Activated CD8-positive, alpha-beta memory T cell treated with anti-CD3 and anti-CD28 coated beads, Interleukin-2, amount 50 U/mL, for 1 hour (primary cell): ENCODE results near the gene LCE7A.
A peak's percentile ranks its signal among the peaks of the same experiment; 100 is the strongest.

ENCODE experiments used
- DNase-seq: peaks from one replicate; pipeline ENCODE4 v3.0.0-alpha.2; 2020; ENCODE audit errors: extremely low read depth

Gene LCE7A, protein sequence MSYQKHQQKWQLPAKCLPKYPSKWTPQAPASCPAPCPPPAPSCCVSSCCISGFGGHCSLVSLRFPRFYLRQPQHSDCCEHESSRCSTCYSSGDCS

DNA sequence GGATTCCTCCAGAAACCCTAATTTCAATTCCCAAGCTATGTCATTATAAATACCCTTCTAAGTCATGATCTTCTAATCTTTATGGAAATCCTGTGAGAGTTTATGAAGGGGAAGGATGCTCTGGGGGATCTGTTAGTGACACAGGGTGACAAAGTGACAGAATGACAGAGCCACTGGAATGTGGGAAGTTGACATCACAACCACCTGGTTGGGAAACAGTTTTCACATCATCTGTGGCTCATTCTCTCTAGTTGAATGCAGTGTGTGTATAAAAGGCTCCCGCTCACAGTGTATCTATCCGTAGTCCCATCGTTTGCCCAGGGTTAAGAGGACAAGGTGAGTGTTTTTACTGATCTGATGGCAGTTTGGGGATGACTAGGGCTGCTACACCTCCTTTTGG lies at the start of gene LCE7A:
Gene LCE7A, plus strand, starts transcription at position 301 of the 400 bp plus-strand sequence. CDS start 702 bp downstream, outside the sequence.
- DNase-seq, result no peak

DNA sequence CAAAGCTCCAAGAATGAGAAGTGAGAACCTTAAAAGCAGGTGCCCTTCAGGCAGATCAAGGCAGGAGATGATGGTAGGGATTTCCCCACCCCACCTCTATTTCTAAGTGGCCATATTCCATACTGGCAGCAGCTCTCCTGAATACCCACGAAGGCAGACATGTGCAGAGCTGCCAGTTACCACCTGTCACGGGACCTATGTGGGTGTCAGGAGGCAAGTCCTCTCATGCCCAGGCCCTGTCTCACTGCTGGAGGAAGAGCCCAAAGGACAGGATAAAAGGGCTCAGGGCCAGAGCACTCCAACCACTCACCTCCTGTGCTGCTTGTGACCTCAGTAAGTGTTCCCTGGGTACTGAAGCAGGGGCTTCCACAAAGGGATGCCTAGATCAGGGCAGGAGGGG lies 48.7 kb upstream of the LCE7A start:
- no peak for DNase-seq

DNA sequence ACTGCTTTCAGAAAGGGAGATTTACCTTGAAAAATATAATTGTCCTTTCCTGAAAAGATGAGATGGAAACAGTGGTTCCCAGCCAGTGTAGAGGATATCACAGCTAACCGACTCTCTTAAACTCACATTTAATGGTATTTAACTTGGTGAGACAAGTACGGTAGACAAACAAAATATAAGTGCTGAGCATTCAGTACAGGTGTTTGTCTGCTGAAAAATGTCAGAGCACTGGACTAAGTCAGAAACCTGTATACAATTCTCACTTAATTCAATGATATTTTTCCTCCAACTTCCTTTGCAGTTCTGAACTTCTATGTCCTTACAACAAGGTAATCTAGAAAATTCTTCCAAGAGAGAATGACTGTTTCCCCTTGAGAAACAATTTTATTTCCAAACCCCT lies 48.1 kb upstream of the LCE7A start, which contains the start of gene LCE1B:
Gene LCE1B, plus strand, starts transcription at position 301 of the 400 bp plus-strand sequence. CDS start 476 bp downstream, outside the sequence.
- no peak for DNase-seq

DNA sequence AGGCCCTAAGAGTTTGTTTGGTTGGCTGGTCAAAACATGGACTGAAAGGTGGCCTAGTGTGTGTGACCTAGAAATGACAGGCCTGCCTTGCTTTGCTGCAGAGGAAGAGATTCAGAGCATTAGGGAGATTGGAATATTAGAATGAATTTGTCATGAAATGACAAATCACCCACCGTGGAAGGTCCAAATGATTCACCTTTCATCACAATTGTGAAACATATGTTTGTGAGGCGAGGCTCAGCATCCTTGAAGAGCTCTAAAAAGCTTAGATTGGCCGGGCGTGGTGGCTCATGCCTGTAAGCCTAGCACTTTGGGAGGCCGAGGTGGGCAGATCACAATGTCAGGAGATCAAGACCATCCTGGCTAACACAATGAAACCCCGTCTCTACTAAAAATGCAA lies 42.5 kb upstream of the LCE7A start:
- DNase-seq, result no peak

DNA sequence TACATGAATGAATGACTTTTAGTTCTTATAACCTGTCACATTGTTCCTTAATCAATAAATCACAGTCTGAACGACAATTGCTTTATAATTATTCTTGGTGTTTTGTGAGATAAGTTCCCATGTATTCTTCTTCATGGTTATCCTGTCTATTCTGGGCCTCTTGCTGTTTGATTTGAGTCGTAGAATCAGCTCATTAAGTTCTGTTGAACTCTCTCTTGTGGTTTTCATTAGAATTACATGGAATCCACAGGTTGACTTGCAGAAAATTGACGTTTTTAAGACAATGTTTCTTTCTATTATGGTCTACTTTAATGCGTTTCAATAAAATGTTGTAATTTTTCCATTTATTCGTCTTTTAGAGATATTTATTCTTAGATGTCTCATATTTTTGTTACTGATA lies 36.5 kb upstream of the LCE7A start:
- DNase-seq, result no peak

DNA sequence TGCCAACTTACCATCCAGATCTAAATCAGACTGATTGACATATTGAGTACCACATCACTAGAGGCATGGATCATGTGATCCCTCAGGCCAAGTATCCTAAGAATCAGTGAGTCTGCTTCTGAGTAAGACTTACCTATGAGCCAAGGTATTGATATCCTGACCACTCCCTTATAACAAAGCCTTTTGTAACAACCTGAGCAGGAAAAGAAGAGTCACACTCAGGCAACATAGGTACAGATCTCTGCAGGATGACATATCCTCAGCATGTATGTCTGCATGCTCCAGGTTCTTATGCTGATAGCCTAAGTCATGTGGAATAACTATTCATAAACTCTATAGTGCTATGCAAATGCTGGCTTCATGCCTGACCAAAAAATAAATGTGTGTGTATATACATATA lies 34.8 kb upstream of the LCE7A start:
- no peak for DNase-seq

DNA sequence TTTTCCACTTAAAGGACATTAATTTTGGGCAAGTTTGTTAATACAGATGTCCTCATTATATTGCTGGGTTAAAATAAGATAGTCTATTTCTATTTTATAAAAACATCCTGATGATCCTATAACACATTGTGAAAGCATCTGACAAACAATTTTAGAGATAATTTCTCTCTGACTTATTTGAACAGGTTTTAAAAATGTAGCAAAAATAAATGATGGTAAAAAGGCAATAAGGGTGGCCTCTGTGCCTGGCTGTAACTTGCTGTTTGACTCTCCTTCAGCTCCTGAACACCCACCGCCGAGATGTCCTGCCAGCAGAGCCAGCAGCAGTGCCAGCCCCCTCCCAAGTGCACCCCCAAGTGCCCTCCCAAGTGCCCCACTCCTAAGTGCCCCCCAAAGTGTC lies 32.6 kb upstream of the LCE7A start, which contains the start of gene LCE1A:
Gene LCE1A, plus strand, starts transcription at position 301 of the 400 bp plus-strand sequence. Its CDS starts 0 bp downstream, at position 301.
- DNase-seq, result no peak

DNA sequence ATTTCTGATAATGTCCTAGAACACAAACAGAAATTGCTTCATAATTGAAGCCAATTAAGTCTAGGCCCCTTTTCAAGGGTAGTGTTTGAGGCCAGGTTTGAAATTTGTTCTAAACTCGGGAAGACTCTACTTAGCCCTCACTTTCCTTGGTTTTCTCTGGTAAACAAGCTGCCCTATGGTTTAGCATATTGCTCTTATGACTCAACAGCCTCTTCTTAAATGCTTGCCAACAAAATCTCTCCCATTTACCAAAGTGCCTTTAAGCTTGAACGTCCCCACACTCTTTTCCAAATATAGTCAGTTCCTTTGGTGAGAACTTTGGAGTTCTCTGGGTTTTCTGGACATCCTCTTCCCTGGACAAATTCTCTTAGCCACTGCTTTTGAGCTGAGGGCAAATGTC lies 22.9 kb upstream of the LCE7A start:
- DNase-seq, result no peak

DNA sequence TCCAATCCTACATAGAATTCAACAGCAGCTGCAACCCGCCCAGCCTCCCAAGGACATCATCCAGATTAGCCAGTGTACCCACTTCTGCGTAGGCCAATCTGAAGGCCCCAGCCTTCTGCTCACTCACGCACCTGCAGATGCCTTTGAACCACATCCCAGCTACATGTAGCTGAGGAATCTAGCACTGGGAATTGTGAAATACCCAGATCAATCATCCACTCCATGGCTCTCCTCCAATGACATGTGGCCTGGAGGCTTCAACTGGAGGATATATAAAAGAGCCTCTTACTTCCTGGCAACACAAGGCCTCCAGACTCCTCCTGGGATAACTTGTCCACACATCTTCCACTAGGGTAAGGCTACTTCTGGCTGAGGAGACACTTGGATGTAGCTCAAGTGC lies 17.2 kb upstream of the LCE7A start, which contains the start of gene LCE6A:
Gene LCE6A, plus strand, starts transcription at position 301 of the 400 bp plus-strand sequence. CDS start 665 bp downstream, outside the sequence.
- DNase-seq, result no peak

DNA sequence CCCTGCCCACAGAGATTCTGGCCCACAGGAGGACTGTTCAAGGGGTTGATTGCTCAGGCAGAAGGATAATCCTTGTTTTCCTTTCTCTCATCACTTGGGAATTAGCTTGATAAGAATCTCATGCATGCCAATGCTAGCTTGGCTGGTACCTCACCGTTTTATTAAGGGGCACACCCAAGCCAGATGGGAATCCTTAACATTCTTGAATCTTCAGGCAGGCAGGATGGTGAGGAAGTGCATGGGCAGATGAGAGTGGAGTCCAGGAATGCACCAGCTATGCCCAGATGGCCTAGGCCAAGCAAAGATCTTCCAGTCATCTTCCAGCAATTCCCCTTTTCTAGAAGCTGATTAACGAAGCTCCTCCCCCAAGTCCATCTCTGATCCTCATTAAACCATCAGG lies 4.1 kb upstream of the LCE7A start:
- no peak for DNase-seq

DNA sequence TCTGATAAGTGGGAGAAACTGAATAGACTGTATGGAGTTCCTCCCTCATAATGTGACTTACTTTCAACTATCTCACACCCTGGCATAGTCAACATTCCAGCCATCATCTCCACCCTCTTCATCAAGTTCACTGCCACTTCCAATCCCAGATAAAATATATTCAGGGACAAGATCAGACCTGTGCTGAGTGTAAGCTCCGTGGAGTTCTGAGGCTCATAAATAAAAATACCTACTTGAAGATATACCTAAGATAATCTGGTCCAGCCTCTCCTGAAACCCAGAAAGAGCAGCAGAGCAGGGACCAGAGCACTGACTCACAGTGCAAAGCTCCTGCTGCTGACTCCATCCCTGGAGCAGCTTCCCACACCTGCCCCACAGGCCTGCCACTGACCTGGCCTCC lies 1.7 kb upstream of the LCE7A start:
- no peak for DNase-seq

DNA sequence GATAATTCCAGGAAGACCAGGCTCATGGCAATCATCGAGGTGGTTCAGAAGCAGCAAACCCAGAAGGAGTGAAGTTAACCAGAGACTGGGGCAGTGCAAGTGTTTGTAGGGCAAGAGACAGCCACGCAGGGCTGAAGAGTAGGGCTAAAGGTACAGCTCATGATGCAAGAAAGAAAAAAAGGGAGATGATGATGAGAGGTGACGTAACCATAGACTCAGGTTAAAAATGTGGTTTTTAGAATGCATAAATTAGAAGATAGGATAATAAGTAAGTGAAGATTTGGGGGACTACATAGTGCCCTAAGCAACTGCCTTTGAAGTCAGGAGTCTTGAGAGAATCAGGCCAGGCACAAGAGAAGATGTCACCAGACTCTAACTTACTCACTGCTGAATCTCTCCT lies 333 bp downstream of the LCE7A start:
- DNase-seq, result no peak

DNA sequence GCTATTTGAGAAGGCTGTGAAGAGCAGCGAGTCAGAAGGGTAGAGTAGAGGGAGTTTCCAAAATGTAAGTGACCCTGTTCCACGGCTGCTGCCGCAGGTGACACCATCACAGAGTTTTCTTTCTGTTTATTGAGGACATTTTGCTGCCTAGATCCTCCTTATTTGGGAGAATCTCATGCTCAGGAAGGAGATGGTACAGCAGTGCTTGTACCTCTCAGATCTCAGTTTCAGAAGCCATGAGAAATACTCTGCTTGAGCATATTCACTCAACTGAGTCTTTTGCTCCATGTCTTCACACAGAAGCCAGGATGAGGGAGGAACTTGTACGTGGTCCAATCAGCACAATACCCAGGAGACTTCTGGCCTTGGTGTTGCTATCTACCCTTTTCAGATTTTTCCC lies 1.6 kb downstream of the LCE7A start:
- DNase-seq, result no peak

DNA sequence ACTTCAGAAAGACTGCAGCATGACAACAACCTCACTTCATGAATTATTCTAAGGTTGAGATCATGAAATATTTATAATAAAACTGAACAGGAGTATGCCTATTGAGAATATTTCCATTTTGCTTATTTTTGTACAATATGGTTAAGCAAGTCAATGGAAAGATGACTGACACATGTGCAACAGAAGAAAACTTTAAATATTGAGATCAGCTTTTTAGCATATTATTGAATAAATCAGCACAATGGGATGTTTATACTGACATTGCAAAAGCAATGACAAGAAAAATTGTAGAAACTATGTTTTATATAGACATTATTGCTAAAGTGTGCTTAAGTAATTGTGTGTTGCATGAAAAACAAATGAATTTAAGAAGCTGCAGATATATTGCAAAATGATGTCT lies 4.6 kb downstream of the LCE7A start:
- no peak for DNase-seq

DNA sequence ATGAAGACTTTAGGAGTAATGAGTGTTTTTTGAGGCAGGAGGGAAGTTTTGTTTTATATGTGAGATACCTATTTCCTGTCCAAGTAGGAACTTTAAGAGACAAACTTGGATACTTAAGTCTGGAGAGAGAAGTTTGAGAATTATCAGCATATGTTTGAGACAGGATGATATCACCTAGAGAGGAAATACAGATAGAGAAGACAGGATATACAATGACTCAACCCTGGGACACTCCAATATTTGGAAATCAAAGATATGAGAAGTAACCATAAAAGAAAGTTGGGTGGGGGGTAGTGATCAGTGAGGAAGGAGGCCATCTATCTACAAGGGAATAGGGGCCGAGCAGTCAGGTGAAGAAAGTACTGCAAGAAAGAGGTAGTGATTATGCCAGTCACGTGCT lies 6.5 kb downstream of the LCE7A start:
- DNase-seq, result no peak

DNA sequence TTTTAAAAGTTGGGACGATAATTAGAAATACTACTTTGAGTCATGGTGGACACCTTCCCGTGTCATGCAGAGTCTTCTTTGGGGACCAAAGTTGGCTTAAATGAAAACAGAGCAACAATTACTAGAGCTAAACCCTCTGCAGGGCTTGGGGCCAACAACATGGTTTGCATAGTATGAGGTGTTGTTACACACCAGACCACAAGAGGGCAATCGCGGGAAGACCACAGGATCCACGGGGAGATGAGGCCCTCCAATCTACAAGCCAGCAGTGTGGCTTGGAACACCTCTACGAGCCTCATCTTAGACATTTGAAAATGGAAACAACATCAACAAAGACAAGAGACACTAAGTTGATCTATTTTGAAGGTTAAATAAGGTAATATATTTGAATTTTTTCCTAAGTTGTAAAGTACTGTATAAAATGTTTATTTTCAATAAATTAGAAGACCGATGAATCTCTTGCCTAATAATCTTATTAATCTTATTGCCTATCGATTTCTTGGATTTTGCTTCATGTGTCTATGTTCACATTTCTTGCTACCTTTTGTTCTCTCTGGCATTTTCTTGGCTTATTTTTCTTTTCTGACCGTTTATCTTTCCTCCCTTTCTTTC lies 10.1 kb downstream of the LCE7A start:
- peak; percentile 16 for DNase-seq

DNA sequence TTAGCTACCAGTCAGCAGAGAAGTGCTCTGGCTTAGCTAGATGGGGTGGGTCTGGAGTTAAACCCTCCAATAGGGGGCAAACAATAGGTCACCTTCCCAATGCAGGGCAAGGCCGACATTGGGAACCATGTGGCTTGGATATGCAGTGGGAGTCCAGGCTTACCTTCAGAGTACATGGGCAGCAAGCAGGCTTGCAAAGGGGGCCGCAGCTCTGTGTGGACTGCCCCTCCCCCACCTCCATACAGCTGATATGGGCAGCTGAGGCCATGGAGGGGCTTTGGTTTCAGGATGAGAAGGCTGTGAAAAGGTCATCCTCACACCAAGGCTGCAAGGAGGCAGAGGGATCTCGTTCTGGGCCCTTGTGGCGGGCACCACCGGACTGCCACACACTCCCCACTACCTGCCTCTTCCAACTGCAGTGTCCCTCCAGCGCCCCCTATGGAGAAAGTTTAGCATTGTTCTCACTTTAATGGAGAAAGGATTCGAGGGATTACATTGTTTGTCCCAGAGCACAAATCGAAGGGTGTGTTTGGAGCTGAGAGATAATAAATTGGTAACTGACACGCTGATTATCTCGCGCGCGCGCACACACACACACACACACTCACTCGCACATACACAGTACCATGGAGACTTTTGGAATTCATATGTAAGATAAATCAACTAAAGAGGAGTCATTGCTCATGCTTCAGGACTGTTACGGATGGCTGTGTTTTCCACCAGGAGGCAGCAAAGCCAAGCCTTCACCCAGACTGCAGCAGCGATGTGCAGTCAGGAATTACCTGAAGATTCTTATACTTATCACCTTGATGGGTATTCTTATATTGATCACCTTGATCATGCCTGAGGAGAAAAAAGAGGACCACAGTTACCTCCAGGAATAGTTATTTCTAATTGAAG lies 11.3 kb downstream of the LCE7A start:
- no peak for DNase-seq

DNA sequence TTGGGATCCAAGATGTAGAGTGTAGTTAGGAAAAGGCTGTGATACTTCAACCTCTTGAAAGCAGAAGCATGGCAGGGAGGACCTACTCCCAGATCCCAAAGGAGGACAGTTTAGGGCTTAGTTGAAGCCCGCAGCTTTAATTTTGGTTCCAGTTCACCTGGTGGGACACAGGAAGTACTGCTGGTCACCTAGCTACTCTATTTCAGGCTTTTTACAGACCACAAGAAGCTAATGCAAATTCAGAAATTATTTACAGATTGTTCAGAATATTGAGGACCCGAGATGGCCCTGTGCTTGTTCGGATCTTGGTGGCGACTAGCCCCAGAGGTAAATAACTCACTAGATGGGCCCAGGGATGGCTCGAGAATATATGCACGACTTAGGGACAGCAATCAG lies 11.9 kb downstream of the LCE7A start:
- DNase-seq, result no peak

DNA sequence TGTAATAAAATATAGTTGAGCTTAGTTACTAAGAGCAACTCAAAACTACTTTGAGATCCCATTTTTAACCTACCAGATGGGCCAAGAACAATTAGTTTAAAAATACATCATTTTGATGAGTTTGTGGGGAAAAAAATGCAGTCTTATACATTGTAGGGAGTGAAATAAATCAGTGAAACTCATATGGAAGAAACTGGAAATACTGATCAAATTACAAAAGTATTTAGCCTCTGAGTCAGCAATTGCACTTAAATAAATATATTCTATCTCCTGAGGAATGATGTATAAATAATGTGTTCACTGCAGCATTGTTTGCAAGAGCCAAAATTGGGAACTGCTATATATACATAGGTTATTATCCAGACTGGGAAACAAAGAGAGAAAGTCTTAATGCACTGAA lies 13.7 kb downstream of the LCE7A start:
- DNase-seq, result no peak

DNA sequence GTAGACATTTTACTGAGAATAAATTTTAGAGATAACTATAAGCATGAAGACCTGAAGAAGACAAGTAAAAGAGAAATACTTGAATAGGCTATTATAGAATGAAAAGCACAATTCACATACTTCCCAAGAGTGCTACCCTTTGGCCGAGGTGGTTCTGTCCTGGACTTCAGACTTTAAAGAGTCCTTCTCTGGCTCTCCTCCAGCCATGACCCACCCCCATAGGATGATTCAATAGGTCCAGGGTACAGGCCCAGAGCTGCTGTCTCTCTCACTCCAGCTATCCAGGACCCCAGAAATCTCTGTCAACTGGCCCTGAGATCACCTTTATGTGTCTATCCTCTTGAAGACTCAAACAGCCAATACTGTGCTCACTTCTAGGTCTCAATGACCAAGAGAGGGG lies 17.0 kb downstream of the LCE7A start:
- no peak for DNase-seq

DNA sequence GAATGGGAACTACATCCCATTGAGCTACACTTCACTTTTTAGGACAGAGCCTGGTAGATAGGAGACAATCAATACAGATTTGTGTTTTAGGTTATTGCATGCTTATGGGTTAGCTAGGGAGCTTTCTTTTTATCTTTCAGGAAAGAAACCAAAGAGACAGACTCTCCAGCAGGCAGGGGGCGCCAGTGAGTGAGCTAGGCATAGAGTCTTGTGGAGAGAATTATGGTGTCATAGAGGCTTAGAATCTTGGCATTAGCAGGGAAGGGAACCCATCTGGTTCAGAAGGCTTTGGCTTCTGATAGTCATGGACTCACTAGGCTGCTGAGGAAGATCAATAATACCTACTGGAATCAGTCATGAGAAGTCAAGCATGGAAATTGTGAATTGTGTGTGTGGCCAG lies 18.2 kb downstream of the LCE7A start, which contains the start of gene SMCP:
Gene SMCP, plus strand, starts transcription at position 281 of the 400 bp plus-strand sequence. CDS start 6,101 bp downstream, outside the sequence.
- DNase-seq, result no peak

DNA sequence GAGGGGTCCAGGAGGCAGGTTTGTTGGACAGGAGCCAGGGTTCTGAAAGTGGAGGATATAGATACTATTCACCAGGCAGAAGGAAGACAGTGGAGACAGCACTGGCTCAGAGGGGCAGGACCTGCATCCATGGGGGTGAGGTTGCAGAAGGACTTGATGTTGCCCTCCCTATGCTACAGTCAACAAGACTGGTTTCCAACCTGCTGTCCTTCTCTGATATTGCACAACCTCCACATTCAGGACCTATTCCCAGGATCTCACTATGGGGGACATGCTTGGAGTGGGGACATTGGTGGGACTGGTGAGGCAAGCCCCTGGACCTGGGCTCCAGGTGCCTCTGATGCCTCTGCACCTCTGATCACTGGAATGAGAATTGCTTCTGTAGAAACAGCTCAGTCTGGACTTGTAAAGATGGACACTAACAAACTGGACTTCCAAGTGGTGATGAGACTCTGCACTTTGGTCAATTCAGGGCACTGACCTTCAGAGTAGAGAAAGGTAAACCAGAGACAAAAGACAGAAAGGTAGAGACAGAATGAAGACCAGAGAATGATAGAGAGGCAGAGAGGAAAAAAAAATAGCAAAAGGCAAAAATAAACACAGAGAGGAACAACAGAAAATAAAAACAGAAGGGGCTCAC lies 19.9 kb downstream of the LCE7A start:
- no peak for DNase-seq
